Muscle layer of duodenum (tissue), 2 donors: Measurements from ENCODE around the gene MAOA.
"Not testable (repeated sequence)": the region's sequence is repeated elsewhere in the genome, so short reads cannot be mapped to it uniquely, and the experiment has no call there.

Experiments
- H3K27ac ChIP-seq: one replicate; pipeline ENCODE4 v1.7.0; 2013; ENCODE audit warnings: mild to moderate bottlenecking, low read length
- H3K27me3 ChIP-seq: one replicate; pipeline ENCODE4 v1.7.0; 2013; ENCODE audit warnings: low read depth, mild to moderate bottlenecking, control low read depth, low read length
- H3K36me3 ChIP-seq, 2 donors: one replicate each; pipeline ENCODE4 v1.7.0; 2013; ENCODE audit warnings: low read length in 2 of 2, control low read depth in 1 of 2, mild to moderate bottlenecking in 1 of 2; ENCODE audit not compliant: insufficient read depth in 2 of 2, control insufficient read depth in 1 of 2
- H3K4me1 ChIP-seq, 2 donors: one replicate each; pipeline ENCODE4 v1.7.0; 2013; ENCODE audit warnings: low read length in 2 of 2, mild to moderate bottlenecking in 2 of 2, control low read depth in 1 of 2, moderate library complexity in 1 of 2; ENCODE audit not compliant: insufficient read depth in 2 of 2, control insufficient read depth in 1 of 2
- H3K4me3 ChIP-seq, 2 donors: one replicate each; pipeline ENCODE4 v1.7.0; 2013; ENCODE audit warnings: low read length in 2 of 2, low read depth in 1 of 2, mild to moderate bottlenecking in 1 of 2
- H3K9me3 ChIP-seq, 2 donors: one replicate each; pipeline ENCODE4 v1.7.0; 2013; ENCODE audit warnings: low read length in 2 of 2, control low read depth in 1 of 2, mild to moderate bottlenecking in 1 of 2; ENCODE audit not compliant: control insufficient read depth in 1 of 2
- donor health status: healthy.

MAOA gene

GRCh38 chrX:43656005-43656494, at the start of gene MAOA:
Gene MAOA, plus strand, starts transcription at chrX:43656299. Its CDS starts 43 bp downstream, at chrX:43656342.
- H3K36me3 ChIP-seq = no peaks in the 10 kb centered on the region
- no peaks in the 10 kb centered on the region for H3K4me1 ChIP-seq
- H3K27me3 ChIP-seq = no peaks in the 10 kb centered on the region
- peak within 1 kb of the TSS; percentile 68 to 70 for H3K4me3 ChIP-seq
- peak within 1 kb of the TSS; percentile 90 for H3K27ac ChIP-seq
- H3K9me3 ChIP-seq = no peaks in the 10 kb centered on the region

GRCh38 chrX:43612400-43612799, 43.7 kb upstream of the MAOA start:
- H3K9me3 ChIP-seq = no peaks in the 10 kb centered on the region
- no peaks in the 10 kb centered on the region for H3K36me3 ChIP-seq
- no peak overlapping the region for H3K27ac ChIP-seq
- H3K27me3 ChIP-seq = no peaks in the 10 kb centered on the region
- no peaks in the 10 kb centered on the region for H3K4me1 ChIP-seq
- no peak overlapping the region for H3K4me3 ChIP-seq

GRCh38 chrX:43615660-43616059, 40.4 kb upstream of the MAOA start:
- Histone ChIP-seq H3K36me3 (no peaks in the 10 kb centered on the region), H3K9me3 (no peaks in the 10 kb centered on the region), H3K27me3 (no peaks in the 10 kb centered on the region), H3K4me3 (no peak overlapping the region), H3K27ac (no peak overlapping the region), H3K4me1 (no peaks in the 10 kb centered on the region)

- Histone ChIP-seq H3K27me3 (no peaks in the 10 kb centered on the region), H3K36me3 (no peaks in the 10 kb centered on the region), H3K27ac (no peak overlapping the region), H3K4me3 (no peak overlapping the region), H3K4me1 (no peaks in the 10 kb centered on the region), H3K9me3 (no peaks in the 10 kb centered on the region)
Observed at GRCh38 chrX:43618366-43619205, 37.5 kb upstream of the MAOA start.

- not testable (repeated sequence) for H3K4me3 ChIP-seq, H3K27ac ChIP-seq, H3K4me1 ChIP-seq, H3K36me3 ChIP-seq, H3K27me3 ChIP-seq, H3K9me3 ChIP-seq
Observed at GRCh38 chrX:43619861-43620260, 36.2 kb upstream of the MAOA start.

- Histone ChIP-seq H3K27ac (no peak overlapping the region), H3K4me3 (no peak overlapping the region), H3K9me3 (no peaks in the 10 kb centered on the region), H3K4me1 (no peaks in the 10 kb centered on the region), H3K27me3 (no peaks in the 10 kb centered on the region), H3K36me3 (no peaks in the 10 kb centered on the region)
Observed at GRCh38 chrX:43627147-43627546, 29.0 kb upstream of the MAOA start.

GRCh38 chrX:43627669-43628068, 28.4 kb upstream of the MAOA start:
- Histone ChIP-seq H3K27ac (no peak overlapping the region), H3K27me3 (no peaks in the 10 kb centered on the region), H3K9me3 (no peaks in the 10 kb centered on the region), H3K4me3 (no peak overlapping the region), H3K4me1 (no peaks in the 10 kb centered on the region), H3K36me3 (no peaks in the 10 kb centered on the region)

GRCh38 chrX:43629229-43629628, 26.9 kb upstream of the MAOA start:
- Histone ChIP-seq H3K9me3 (no peaks in the 10 kb centered on the region), H3K27ac (no peak overlapping the region), H3K4me1 (no peaks in the 10 kb centered on the region), H3K4me3 (no peak overlapping the region), H3K27me3 (no peaks in the 10 kb centered on the region), H3K36me3 (no peaks in the 10 kb centered on the region)

- Histone ChIP-seq H3K4me1 (no peaks in the 10 kb centered on the region), H3K27ac (no peak overlapping the region), H3K9me3 (no peaks in the 10 kb centered on the region), H3K27me3 (no peaks in the 10 kb centered on the region), H3K4me3 (no peak overlapping the region), H3K36me3 (no peaks in the 10 kb centered on the region)
Observed at GRCh38 chrX:43631841-43632240, 24.3 kb upstream of the MAOA start.

- Histone ChIP-seq H3K4me3 (no peak overlapping the region), H3K9me3 (no peaks in the 10 kb centered on the region), H3K27ac (no peak overlapping the region), H3K4me1 (no peaks in the 10 kb centered on the region), H3K27me3 (no peaks in the 10 kb centered on the region), H3K36me3 (no peaks in the 10 kb centered on the region)
Observed at GRCh38 chrX:43633081-43633480, 23.0 kb upstream of the MAOA start.

- Histone ChIP-seq H3K9me3 (no peaks in the 10 kb centered on the region), H3K27me3 (no peaks in the 10 kb centered on the region), H3K4me1 (no peaks in the 10 kb centered on the region), H3K27ac (no peak overlapping the region), H3K36me3 (no peaks in the 10 kb centered on the region), H3K4me3 (no peak overlapping the region)
Observed at GRCh38 chrX:43633757-43634156, 22.3 kb upstream of the MAOA start.

- Histone ChIP-seq H3K27ac (no peak overlapping the region), H3K36me3 (no peaks in the 10 kb centered on the region), H3K4me1 (peaks cover 3 to 7% of the 10 kb centered on the region in 2 donors), H3K9me3 (no peaks in the 10 kb centered on the region), H3K4me3 (no peak overlapping the region), H3K27me3 (no peaks in the 10 kb centered on the region)
Observed at GRCh38 chrX:43640482-43640881, 15.6 kb upstream of the MAOA start.
